Thyroid gland (tissue), 4 donors: ENCODE results near the gene CD96.

Source experiments
- POLR2A ChIP-seq, 2 donors: fragments of 450-650 bp; IDR thresholded peaks; one replicate each; pipeline ENCODE4 v1.6.1; 2017; ENCODE audit warnings: antibody characterized with exemption in 2 of 2, mild to moderate bottlenecking in 2 of 2, moderate library complexity in 1 of 2
- TF ChIP-seq, protein P1 (sequence below), 6 experiments: fragments of 200-600 bp in 3 of 6; fragments of 450-650 bp in 3 of 6; sonication (generic) in 3 of 6; IDR thresholded peaks; one replicate each; pipeline ENCODE4 v1.5.1; 2016 to 2019; ENCODE audit warnings: antibody characterized with exemption in 6 of 6, mild to moderate bottlenecking in 2 of 6, inconsistent platforms in 1 of 6, moderate library complexity in 1 of 6

DNA sequence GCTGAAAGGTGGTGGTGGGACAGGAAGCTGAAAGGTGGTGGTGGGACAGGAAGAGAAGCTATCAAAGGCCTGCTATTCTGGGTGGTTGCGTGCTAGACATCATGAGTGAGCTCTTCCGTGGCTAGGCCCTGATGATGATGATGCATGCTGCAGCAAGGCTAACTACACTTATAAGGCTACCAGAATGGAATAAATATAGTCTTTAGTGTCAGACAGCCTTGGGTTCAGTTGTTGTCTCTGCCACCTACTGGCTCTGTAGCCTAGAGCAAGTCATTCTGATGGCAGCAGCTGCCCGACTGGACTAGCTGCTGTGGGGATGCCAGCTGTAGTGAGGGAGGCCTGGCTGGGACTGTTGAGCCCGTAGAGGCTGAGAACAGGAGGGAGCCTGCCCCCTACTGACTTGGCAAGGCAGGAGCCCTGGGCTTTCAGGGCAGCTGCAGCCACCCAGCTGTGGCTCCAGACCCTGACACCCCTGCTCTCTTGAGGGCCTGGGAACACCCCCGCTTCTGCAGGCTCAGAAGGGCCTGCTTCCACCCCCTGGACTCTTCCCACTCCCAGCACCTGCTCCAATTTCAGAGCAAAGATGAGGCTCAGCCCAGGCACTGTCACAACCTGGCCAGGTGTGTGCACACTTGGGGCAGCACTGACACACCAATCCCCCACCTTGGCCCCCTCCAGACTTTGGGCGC lies 74.6 kb downstream of the CD96 start:
- TF ChIP-seq, protein P1, sequence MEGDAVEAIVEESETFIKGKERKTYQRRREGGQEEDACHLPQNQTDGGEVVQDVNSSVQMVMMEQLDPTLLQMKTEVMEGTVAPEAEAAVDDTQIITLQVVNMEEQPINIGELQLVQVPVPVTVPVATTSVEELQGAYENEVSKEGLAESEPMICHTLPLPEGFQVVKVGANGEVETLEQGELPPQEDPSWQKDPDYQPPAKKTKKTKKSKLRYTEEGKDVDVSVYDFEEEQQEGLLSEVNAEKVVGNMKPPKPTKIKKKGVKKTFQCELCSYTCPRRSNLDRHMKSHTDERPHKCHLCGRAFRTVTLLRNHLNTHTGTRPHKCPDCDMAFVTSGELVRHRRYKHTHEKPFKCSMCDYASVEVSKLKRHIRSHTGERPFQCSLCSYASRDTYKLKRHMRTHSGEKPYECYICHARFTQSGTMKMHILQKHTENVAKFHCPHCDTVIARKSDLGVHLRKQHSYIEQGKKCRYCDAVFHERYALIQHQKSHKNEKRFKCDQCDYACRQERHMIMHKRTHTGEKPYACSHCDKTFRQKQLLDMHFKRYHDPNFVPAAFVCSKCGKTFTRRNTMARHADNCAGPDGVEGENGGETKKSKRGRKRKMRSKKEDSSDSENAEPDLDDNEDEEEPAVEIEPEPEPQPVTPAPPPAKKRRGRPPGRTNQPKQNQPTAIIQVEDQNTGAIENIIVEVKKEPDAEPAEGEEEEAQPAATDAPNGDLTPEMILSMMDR (IDR thresholded peaks at IDR 0.05) = no peak
- TF ChIP-seq POLR2A (IDR thresholded peaks at IDR 0.05) = no peak
